Measurements from ENCODE around the gene KCNV2.
A peak's percentile ranks its signal among the peaks of the same experiment; 100 is the strongest.

The KCNV2 gene

DNA sequence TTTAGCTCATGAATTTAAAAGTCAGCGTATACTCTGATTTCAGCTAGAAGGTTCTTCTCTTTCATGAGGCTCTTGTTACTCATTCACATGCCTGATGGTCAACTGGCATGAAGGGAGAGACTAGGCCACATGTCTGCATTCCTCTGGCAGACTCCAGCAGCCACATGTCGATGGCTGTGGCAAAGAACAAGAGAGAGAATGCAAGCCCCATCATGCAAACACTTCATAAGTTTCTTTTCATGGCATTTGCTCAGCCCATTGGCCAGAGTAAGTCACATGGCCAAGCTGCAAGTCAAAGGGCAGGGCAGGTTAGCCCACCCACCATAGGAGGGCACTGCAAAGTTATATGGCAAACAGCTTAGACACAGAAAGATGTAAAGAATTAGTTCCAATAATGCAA is 5.4 kb downstream of the KCNV2 start:
- DNase-seq = peak in 1 of 3 experiments; percentile 2

DNA sequence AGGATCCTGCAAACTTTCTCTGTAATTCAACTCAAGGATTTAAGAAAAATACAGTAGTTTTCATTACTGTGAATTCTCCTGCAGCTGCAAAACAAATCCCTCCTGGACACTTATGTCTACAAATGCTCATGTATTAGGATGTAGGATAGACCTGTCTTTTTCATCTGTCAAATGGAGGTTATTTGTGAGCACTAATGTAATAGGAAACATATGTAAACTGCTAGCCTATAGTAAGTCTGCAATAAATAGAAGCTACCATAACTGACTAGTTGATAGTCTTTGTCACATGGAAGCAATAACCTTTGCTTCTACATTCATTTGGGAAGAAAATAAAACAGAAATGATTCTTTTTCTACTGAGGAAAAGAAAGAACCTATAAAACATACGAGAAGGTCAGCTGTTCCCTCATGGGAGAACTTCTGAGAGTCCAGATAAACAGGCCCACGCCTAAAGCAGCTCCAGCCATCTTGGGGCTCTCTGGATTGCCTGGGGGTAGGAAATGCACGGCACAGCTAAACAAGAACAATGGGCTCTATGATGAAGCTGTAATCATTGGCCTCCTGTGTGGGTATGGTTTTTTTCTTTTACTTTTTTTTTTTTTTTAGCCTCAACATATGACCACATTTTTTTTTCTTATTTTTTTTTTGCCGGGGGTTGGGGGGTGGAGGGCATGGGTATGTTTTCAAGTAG is 6.2 kb downstream of the KCNV2 start:
- DNase-seq = peak in 1 of 3 experiments; percentile 33

DNA sequence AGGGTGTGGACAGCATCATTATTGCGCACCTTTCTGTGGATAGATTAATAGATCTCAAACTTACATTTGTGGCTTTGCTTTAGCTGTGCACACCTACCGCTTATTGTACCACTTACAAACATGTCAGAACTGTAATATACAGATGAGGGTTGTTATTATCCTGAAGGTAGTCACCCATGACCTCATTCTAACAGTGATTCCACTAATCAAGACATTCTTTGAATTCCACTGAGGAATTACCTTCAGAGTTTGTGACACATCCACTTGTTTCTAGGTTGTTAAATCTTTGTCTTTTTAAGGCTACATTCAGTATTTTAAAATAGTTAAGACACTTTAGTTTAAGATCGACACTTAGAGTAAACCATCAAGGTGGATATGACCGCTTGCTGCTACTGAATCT is 7.8 kb downstream of the KCNV2 start:
- no peak for DNase-seq

DNA sequence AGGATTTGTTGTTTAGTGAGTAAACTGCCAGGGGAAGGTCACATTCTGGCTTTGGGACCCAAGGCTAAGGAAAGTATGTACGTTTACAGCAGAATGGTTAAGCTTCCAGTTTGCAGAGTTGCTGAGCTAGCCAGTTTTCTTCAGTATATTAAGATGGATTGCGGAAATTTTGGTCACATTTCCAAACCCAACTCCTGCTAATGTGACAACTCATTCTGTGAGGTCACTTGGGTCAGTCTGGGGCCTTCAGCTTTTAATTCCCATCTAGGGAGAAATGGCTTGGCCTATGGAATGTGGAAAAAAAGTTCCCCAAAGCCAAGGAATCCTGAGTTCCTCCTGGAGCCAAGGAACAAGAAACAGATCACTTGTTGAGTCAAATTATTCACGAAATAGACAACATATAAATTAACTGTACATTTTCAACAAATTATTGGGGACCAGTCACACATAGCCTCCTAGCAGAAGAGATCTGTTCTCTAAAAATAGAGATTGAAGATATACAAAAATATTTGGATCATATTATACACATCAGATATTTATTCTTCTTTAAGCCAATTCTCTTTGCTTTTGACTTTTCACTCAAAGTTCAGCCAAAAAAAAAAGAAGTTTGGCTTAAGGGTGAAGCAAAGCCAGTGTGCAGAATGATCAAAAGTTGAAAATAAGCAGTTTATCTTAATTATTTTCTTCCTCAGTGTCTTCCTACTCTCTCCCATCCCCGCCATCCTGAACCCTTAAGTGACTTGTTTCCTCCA is 8.8 kb downstream of the KCNV2 start:
- no peak for DNase-seq

DNA sequence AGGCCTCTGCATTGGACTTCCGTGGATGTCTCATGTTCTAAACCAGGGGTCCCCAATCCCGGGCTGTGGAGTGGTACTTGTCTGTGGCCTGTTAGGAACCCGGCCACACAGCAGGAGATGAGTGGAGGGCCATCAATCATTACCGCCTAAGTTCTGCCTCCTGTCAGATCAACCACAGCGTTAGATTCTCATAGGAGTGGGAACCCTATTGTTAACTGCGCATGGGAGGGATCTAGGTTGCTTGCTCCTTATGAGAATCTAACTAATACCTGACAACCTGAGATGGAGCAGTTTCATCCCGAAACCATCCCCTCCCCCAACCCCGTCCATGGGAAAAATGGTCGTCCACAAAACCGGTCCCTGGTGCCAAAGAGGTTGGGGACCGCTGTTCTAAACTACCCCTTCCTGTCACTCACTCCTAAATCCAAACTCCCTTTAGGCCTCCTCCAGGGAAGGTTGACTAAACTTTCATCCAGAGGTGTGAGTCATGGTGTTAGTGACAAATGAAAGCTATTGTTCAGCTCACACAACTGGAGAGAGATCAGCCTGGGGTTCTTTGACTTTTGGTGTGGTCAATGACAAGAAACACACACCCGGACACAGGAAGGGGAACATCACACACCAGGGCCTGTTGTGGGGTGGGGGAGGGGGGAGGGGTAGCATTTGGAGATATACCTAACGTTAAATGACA is 9.5 kb downstream of the KCNV2 start:
- peak in 1 of 3 experiments; percentile 1 for DNase-seq

DNA sequence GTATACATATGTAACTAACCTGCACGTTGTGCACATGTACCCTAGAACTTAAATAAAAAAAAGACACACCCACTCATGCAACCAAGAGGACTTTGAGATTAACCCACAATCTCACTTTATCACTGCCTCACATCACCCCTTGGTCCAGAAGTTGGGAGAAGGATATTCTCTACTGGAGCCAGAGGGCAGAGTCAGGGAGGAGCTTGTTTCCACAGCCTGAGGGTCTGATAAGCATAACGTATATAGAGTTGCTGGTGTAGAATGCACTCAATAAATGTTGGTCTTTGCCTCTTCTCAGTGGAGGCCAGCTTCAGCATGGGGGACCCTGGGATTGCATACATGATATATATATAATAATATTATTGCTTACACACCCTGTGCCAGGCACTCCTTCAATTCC is 10.1 kb downstream of the KCNV2 start:
- no peak for DNase-seq

DNA sequence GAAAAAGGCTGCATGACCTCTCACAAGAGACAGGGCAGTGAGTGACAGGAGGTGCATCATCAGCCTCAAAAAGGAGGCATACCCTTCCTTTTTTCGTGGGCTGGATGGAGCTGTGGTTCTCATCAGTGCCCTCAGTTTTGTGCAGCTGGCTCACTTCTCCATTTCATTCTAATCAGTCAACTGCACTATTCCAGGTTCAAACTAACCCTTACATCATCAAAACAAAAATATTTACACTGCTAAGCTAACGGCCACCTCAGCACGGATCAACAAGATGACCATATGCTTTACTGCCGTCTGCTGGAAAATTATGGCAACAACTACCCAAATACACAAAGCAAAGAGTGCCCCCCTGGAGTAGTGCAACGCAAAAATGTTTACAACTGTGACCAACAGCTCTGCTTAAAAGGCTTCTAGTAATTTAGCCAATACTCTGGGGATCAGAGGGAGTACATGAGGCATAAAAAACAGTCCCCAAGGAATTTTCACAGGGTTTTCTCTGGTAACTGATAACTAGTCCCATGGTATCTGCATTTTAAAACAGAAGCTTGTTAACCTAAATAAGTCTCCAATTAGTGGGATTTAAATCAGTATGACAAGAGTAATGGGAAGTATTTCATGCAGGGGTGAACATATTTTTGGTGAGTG is 10.8 kb downstream of the KCNV2 start:
- DNase-seq = peak; percentile 34 to 73 (median 68)

DNA sequence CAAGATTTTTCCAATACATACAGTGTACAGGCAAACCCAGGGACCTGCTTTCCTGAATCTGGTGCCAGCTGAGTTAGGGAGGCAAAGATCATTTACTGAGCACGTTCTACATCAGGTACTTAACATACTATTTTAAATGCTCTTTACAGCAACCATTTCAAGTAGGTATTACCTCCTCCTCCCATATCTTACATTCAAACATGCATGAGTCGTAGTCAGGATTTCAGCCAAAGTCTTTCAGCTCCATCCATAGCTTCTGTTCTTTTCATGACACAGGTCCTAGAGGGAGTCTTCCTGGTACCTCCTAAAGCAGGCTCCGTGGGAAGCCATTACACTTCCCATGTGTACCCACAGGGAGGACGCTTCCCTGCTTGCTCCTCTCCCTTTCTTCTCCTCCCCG is 11.7 kb downstream of the KCNV2 start:
- no peak for DNase-seq

DNA sequence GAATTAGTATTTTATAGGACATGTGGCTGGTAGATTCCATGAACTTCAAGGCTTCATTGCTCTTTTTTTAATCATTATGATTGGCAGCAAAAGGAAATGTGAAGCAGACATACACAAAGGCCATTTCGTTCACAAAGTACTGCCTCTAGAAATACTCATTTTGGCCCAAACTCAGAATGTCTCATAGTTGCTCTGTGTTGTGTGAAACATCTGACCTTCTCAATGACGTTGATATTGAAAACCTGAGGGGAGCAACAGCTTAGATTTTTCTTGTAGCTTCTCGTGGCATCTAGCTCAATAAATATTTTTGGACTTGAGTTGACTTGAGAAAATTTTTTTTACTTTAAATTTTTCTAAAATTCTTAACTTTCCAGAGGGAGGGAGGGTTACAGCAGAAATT is 12.4 kb downstream of the KCNV2 start:
- no peak for DNase-seq

DNA sequence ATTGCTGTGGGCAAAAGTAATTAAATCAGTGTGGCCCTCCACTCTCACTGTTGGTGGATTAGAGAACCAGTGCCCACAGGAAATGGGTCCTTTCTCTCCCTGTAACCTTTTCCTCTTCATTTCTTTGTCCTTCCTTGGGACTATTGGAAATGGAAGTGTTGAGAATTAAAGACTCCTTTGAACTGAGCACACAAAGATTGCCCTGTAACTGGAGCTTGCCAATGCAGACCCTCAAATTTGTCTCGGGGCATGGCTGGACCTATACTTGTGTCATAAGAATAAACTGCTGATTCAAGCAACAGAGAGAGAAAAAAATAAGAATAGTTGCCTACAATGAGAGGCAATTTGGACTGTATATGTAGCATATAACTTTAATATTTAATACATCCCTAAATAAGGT is 13.7 kb downstream of the KCNV2 start:
- DNase-seq = no peak

DNA sequence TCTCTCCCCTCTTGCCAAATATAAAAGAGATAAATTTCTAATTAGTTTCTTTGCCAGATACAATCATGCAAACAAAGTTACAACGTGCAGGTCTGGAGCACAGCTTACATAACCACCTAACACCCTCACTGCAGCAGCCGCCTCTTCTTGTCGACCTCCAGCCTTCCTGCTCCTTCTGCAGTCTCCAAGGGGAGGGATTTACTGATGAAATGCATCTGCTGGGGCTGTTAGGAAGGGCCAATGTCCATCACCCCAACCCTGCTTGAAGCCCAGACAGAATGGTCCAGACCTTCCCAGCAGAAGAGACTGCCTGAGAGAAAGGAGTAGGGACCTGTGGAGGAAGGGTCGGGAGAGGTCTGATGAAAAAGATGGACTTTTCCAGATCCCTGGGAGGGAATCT is 15.2 kb downstream of the KCNV2 start:
- DNase-seq = no peak

DNA sequence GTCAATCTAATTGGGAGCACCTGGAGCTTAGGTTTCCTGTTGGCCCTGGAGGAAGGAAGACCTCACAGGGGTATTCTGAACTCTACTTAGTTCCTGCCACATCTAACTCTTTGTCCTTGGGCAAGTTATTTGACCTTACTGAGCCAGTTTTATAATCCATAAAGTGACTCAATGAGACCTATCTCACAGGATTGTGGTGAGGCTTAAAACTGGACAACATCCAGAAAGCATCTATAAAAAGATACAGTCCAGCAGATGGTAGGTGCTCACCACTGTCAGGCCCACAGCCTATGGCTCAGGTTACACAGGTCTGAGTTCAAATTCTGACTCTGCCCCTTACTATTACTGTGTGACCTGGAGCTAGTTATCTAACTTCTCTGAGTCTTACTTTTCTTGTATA is 23.3 kb downstream of the KCNV2 start:
- no peak for DNase-seq

DNA sequence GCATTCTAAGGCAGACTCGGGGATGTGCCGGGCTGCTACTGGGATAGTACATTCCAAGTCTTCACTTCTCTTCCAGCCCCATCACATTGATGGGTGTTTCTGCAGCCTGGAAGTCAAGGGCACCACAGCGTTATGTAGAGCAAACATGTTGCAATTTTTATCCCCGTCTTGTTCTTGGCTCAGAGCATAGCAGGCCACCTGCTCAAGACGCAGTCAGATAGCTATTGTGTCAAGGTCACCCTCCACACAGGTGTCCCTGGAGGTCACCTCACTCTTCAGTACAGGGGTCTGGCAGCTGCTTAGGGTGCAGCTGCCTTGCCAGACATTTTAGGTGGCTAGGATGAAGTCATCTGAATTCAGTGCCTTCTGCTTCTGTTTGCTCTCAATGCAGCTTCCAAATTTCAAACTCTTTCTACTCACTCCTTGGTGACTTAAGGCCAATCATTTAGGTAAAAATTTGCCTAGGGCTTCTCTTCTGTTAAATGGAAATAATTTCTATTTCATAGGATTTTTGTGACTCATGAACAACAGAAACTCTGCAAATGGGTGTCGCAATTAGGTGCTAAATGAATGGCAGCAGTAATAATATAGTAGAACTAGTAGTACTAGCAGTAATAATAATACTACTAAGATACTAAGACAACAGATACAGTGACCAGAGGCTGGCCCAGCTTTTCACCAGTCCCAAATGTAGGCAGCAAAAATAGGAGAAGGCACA is 24.3 kb downstream of the KCNV2 start:
- DNase-seq = no peak

DNA sequence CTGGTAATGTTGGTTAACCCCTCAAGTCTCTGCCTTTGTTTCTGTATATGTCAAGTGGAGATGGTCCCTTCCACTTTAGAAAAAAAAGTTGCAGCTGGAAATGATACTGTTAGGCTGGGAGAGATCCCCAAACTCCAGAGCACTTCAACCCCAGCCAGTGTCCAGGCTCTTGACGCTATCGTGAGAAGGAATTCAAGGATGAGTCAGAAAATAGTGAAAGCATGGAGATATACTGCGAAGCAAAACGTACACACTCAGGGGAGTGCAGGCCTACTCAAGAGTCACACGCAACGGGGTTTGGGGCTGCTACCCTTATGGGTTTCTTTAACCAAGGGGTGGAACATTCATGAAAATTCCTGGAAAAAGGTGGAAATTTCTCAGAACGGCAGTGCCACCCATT is 24.9 kb downstream of the KCNV2 start:
- no peak for DNase-seq

DNA sequence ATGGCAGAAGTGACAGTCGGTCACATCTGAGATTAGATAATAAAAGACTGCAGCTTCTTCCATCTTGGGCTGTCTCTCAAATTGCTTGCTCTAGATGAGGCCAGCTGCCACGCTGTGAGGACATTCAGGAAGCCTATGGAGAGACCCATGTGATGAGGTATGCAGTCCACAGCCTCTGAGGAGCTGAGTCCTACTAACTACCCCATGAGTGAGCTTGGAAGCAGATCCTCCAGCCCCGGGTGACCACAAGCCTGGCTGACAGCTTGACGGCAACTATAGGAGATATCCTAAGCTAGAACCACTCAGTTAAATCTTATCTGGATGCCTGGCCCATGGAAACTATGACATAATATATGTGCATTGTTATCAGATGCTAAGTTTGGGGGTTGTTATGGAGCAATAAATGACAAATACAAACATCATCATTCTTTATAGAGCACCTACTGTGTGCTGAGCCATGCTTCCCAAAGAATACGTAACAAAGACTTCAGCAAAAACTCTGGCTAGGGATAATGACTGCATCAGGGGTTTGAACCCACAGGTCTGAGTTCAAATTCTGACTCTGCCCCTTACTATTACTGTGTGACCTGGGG is 26.7 kb downstream of the KCNV2 start:
- DNase-seq = no peak

DNA sequence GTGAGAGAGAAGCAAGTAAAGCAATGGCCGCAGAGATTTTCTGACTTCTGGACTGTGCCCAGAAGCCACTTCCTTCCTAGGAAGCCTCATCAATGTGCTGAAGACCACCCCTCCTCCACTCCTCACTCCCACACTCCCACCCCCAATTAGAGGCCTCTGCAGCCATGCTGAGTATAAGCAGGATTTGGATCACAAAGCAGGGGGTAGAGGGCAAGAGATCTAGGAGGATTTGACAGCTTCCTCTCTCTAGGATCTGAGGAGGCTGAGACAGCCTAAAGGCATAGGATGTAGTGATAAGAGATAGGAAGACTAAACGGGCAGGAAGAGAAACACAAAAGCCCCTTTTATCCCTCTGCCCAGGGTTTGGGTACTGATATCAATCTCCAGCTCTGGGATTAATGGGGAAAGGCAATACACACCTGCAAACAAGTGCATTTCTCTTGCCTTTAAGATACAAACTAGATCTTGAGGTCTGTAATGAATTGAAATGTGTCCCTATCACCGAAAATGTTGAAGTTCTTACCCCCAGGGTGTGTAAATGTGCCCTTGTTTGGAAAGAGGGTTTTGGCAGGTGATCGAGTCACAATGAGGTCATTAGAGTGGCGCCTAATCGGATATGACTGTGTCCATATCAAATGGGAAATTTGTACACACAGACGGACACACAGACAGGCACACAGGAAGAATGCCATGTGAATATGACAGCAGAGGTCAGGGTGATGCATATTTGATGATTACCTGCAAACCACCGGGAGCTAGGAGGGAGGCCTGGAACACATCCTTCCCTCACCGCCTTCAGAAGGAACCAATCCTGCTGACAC is 28.5 kb downstream of the KCNV2 start:
- no peak for DNase-seq

DNA sequence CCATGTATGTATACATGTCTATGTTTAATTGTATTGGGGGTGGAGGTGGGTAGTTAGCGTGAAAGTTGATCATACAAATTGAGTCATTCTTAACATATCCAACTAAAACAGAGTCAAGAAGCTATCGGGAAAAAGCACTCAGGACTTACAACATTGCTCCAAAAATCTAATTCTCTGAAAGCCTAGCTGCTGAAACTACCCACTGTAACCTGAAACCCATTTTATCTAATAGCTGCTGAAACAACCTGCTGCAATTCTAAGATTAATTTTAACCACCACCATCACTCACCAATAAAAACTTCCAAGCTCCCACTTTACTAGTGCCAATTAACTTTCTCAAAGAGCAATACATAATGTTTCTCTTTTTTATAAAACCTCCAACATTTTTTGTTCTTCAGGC is 32.2 kb downstream of the KCNV2 start:
- DNase-seq = no peak

DNA sequence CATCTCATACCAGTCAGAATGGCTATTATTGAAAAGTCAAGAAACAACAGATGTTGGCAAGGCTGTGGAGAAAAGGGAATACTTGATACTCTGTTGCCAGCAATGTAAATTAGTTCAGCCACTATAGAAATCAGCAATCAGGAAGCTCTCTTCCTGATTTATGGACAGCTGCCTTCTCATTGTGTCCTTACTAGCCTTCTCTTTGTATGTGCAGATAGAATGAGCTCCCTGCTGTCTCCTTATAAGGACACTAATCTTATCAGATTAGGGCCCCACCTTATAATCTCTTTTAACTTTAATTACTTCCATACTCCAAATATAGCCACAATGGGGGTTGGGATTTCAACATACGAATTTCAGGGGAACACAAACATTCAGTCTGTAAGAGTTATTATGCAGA is 38.0 kb downstream of the KCNV2 start:
- DNase-seq = peak in 1 of 3 experiments; percentile 5

DNA sequence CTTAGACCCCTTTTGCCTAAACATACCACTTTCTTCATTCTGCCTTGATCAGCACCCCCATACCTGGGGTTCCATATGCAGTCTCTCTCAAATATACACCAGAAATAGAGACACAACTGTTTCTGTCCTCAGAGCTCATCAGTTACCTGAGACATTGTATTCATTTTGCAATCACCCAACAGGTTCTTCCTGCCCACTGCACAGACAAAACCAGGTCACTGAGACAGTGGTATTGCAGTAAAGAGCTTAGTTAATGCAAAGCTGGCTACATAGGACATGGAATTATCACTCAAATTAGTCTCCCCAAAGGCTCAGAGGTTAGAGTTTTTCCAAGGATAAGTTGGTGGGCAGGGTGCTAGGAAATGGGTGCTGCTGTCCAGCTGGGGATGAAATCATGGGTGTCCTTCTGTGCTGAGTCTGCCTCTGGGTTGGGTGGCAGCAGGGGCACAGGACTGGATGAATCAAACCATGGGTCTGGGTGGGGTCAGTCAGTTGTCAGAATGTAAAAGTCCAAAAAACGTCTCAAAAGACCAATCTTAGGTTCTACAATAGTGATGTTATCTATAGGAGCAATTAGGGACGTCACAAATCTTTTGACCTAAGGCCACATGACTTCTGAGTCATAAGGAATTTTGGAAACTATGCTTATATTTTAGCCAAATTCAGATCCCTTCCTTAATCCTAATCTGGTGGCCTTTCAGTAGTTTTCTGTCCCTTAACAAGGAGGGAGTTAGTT is 41.0 kb downstream of the KCNV2 start:
- no peak for DNase-seq

DNA sequence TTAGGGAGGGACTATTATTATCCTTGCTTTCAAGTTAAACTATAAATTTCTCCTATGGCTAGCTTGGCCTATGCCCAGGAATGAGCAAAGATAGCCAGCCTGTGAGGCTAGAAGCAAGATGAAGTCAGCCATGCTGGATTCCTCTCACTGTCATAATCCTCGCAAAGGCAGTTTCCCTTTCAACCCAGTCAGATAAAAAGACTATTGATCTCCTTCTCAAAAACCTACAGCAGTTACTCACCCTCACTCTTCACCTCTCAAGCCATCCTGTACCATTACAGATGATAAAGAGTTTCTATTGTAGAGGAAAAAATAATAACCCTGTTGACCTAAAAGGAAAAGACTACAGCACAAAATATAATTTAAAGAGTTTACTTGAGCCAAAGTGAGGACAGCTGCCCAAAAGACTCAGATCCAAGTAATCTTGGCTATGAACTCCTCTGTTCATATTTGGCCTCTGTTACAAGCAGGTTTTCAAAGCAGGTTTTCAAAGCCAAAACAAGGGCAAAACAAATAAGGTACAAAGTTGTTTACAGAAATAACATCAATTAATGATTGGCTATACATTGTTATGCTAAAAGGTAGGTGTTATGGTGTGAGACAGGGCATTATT is 41.7 kb downstream of the KCNV2 start:
- DNase-seq = peak in 1 of 3 experiments; percentile 18
